NCI-H524 (cell line): ENCODE measurements around the gene ZNF587.
"Not testable (repeated sequence)": the region's sequence is repeated elsewhere in the genome, so short reads cannot be mapped to it uniquely, and the experiment has no call there.

Source experiments
- DNase-seq, 2 experiments: peaks; one replicate each; lab custom pipeline; 2025; lab: John Stamatoyannopoulos, UW

Gene ZNF587

GRCh38 chr19:57849666-57850473 lies at the start of gene ZNF587:
Gene ZNF587, plus strand, starts transcription at chr19:57849859. Its CDS starts 180 bp downstream, at chr19:57850039.
- DNase-seq = peak; percentile 47 to 76

GRCh38 chr19:57800696-57801095 lies 49.0 kb upstream of the ZNF587 start:
- no peak for DNase-seq

GRCh38 chr19:57802269-57802668 lies 47.4 kb upstream of the ZNF587 start:
- DNase-seq = no peak

- no peak for DNase-seq
Observed at GRCh38 chr19:57803265-57803593, 46.4 kb upstream of the ZNF587 start.

- DNase-seq = no peak
Observed at GRCh38 chr19:57803594-57804325, 45.9 kb upstream of the ZNF587 start.

GRCh38 chr19:57807541-57807940 lies 42.1 kb upstream of the ZNF587 start:
- DNase-seq = no peak

- DNase-seq = peak; percentile 12 to 30
Observed at GRCh38 chr19:57810410-57811295, 39.0 kb upstream of the ZNF587 start.

- no peak for DNase-seq
Observed at GRCh38 chr19:57812226-57812625, 37.4 kb upstream of the ZNF587 start.

GRCh38 chr19:57812975-57813820 lies 36.5 kb upstream of the ZNF587 start:
- not testable (repeated sequence) for DNase-seq

- DNase-seq = no peak
Observed at GRCh38 chr19:57813919-57814504, 35.6 kb upstream of the ZNF587 start.

- peak; percentile 89 to 96 for DNase-seq
Observed at GRCh38 chr19:57814505-57815246, 35.0 kb upstream of the ZNF587 start, which contains the start of gene ZNF552. Gene ZNF552, minus strand, starts transcription at chr19:57814913. Its CDS starts 170 bp downstream, at chr19:57814743.

GRCh38 chr19:57815247-57816075 lies 34.2 kb upstream of the ZNF587 start:
- DNase-seq = no peak

- DNase-seq = no peak
Observed at GRCh38 chr19:57816652-57817051, 33.0 kb upstream of the ZNF587 start.

- DNase-seq = no peak
Observed at GRCh38 chr19:57817976-57818375, 31.7 kb upstream of the ZNF587 start.

GRCh38 chr19:57818378-57818777 lies 31.3 kb upstream of the ZNF587 start:
- DNase-seq = no peak

GRCh38 chr19:57819475-57820148 lies 30.0 kb upstream of the ZNF587 start:
- peak; percentile 84 to 97 for DNase-seq

GRCh38 chr19:57820599-57820998 lies 29.1 kb upstream of the ZNF587 start:
- no peak for DNase-seq

GRCh38 chr19:57821095-57821494 lies 28.6 kb upstream of the ZNF587 start:
- DNase-seq = not testable (repeated sequence)

- not testable (repeated sequence) for DNase-seq
Observed at GRCh38 chr19:57821501-57821900, 28.2 kb upstream of the ZNF587 start.
